ENCODE results near the gene RBM39.
"Not testable (repeated sequence)": the region's sequence is repeated elsewhere in the genome, so short reads cannot be mapped to it uniquely, and the experiment has no call there.

RBM39 gene

DNA sequence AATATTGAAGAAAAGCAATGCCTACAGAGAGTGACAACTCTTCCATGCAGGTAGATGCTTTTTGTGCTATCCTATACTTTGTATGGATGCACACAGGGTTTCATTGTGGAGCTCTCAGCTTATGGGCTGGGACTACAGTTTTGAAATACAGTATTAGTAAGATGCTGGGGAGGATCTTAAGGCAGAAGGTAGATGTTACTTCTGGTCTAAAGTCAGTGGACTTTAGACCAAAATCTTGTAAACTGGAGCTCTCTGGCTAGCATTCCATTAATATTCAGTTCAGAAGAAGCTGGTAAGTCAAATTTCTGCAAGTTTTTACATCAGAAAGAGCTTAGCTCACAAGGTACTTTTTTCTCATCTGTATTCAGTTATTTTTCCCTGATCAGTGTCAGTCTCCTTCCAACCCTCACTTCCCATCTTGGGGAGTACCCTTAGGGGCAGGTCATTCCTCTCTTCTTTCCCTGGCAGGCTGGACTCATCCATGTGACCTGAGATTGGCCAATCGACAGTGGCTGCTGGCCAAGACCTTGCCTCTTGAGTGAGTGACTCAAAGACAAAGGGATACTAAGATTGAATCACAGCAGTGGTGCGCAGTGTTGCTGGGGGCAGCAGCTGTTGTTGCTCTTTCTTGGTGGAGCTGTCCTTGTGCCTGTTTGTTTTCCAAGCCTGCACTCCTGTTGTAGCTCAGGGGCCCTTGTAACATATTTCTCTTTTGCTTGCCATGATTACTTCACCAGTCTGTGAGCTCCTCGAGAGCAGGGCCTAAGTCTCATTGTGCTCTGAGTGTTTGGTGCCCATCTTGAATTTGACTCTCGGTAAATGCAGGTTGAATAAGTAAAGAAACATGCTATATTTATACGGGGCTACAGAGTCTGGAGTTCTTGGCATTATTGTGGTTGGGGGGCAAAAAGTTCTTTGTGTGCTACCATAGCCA, 26.9 kb upstream of the RBM39 start:
- H3K18ac ChIP-seq (ENCODE audit: low read length) = peak overlapping the region; percentile 86
- no peak overlapping the region for H2AK5ac ChIP-seq (ENCODE audit: low read depth, low read length)
- no peak overlapping the region for H3K4ac ChIP-seq (ENCODE audit: low read length)
- H2BK5ac ChIP-seq (ENCODE audit: low read length) = no peak overlapping the region
- peak overlapping the region; percentile 56 for H3K27ac ChIP-seq (replicated peaks; ENCODE audit: low read length)
- H3K23ac ChIP-seq (ENCODE audit: low read depth, low read length, poor library complexity) = no peak overlapping the region
- no peaks in the 10 kb centered on the region for H3K27me3 ChIP-seq (ENCODE audit: control insufficient read depth in 3 of 3, insufficient read depth in 3 of 3, low read depth in 1 of 3, low read length in 3 of 3)
- H4K8ac ChIP-seq (ENCODE audit: low read depth, low read length) = no peak overlapping the region
- no peak overlapping the region for H2BK12ac ChIP-seq (ENCODE audit: low read length)
- H3K4me1 ChIP-seq (ENCODE audit: control insufficient read depth in 2 of 2, insufficient read depth in 1 of 2, low read depth in 1 of 2, low read length in 2 of 2) = peaks cover 10 to 25% of the 10 kb centered on the region in 2 donors
- H3K14ac ChIP-seq (ENCODE audit: low read length) = no peak overlapping the region
- peak overlapping the region in 1 of 2 donors; percentile 30 for H3K4me3 ChIP-seq (ENCODE audit: low read length in 2 of 2)
- H2BK120ac ChIP-seq (ENCODE audit: low read depth, low read length) = no peak overlapping the region
- DNase-seq (ENCODE audit: low spot score) = peak; percentile 61
- H3K36me3 ChIP-seq (replicated peaks in 1 of 2; ENCODE audit: control insufficient read depth in 2 of 2, insufficient read depth in 2 of 2, low read length in 2 of 2) = peaks cover 0 to 11% of the 10 kb centered on the region in 2 donors
- WGBS, 2 donors (ENCODE audit: extremely low coverage in 2 of 2, insufficient read length in 2 of 2, insufficient replicate concordance in 1 of 2) = no CpG with 5 or more reads among the region's 5 CpGs
- no peak overlapping the region for H4K91ac ChIP-seq (ENCODE audit: low read depth, low read length, poor library complexity)
- no peaks in the 10 kb centered on the region for H3K79me1 ChIP-seq (ENCODE audit: low read depth, low read length)
- peak overlapping the region; percentile 41 for H3K4me2 ChIP-seq (ENCODE audit: insufficient read depth, low read length, poor library complexity, severe bottlenecking)
- no peak overlapping the region for H3K9ac ChIP-seq (ENCODE audit: low read depth, low read length, poor library complexity)
- no peak overlapping the region for H2BK15ac ChIP-seq (ENCODE audit: low read length)
- H2AFZ ChIP-seq (ENCODE audit: low read length) = peak overlapping the region; percentile 92
- peaks cover 0 to 7% of the 10 kb centered on the region in 2 donors for H3K9me3 ChIP-seq (replicated peaks in 1 of 2; ENCODE audit: control insufficient read depth in 2 of 2, insufficient read depth in 1 of 2, low read depth in 1 of 2, low read length in 2 of 2)

DNA sequence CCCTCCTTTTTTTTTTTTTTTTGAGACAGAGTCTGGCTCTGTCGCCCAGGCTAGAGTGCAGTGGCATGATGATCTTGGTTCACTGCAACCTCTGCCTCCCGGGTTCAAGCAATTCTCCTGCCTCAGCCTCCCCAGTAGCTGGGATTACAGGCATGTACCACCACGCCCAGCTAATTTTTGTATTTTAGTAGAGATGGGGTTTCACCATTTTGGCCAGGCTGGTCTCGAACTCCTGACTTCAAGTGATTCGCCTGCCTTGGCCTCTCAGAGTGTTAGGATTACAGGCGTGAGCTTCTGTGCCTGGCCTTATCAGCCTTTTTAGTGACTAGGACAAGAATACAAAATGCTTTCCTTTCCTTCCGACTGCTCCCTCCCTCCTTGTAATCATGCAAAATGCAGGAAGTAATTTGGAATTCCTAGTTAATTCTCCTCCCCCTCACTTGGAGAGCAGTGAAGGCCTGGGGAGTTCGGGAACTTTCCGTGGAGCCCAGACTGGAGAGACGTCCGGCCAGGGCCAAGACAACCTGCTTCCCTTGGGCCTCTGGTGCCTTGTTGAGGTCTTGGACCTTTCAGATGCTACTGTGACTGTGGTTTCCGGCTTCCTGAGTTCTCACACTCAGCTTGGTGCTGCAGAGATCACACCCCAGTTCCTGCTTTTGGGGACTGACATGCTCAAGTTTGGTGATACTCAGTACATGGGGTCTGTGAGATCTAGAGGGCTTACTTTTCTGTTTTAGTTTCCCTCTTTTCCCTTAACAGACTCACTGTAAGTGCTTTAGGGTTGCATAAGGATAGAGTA, 25.8 kb upstream of the RBM39 start:
- H3K4ac ChIP-seq (ENCODE audit: low read length) = no peak overlapping the region
- H3K4me1 ChIP-seq (ENCODE audit: control insufficient read depth in 2 of 2, insufficient read depth in 1 of 2, low read depth in 1 of 2, low read length in 2 of 2) = peaks cover 7 to 19% of the 10 kb centered on the region in 2 donors
- H4K8ac ChIP-seq (ENCODE audit: low read depth, low read length) = no peak overlapping the region
- no peak overlapping the region for H3K23ac ChIP-seq (ENCODE audit: low read depth, low read length, poor library complexity)
- no peak overlapping the region for H2BK5ac ChIP-seq (ENCODE audit: low read length)
- no peaks in the 10 kb centered on the region for H3K27me3 ChIP-seq (ENCODE audit: control insufficient read depth in 3 of 3, insufficient read depth in 3 of 3, low read depth in 1 of 3, low read length in 3 of 3)
- no peak overlapping the region for H2BK15ac ChIP-seq (ENCODE audit: low read length)
- no peak overlapping the region for H3K27ac ChIP-seq (replicated peaks; ENCODE audit: low read length)
- peak overlapping the region; percentile 92 for H2AFZ ChIP-seq (ENCODE audit: low read length)
- H3K14ac ChIP-seq (ENCODE audit: low read length) = no peak overlapping the region
- H3K18ac ChIP-seq (ENCODE audit: low read length) = peak overlapping the region; percentile 44
- H2AK5ac ChIP-seq (ENCODE audit: low read depth, low read length) = no peak overlapping the region
- no peak overlapping the region for H2BK120ac ChIP-seq (ENCODE audit: low read depth, low read length)
- H3K9ac ChIP-seq (ENCODE audit: low read depth, low read length, poor library complexity) = no peak overlapping the region
- WGBS, 2 donors (ENCODE audit: extremely low coverage in 2 of 2, insufficient read length in 2 of 2, insufficient replicate concordance in 1 of 2) = no CpG with 5 or more reads among the region's 12 CpGs
- peaks cover 0 to 7% of the 10 kb centered on the region in 2 donors for H3K9me3 ChIP-seq (replicated peaks in 1 of 2; ENCODE audit: control insufficient read depth in 2 of 2, insufficient read depth in 1 of 2, low read depth in 1 of 2, low read length in 2 of 2)
- H4K91ac ChIP-seq (ENCODE audit: low read depth, low read length, poor library complexity) = no peak overlapping the region
- H3K36me3 ChIP-seq (replicated peaks in 1 of 2; ENCODE audit: control insufficient read depth in 2 of 2, insufficient read depth in 2 of 2, low read length in 2 of 2) = no peaks in the 10 kb centered on the region
- H3K4me3 ChIP-seq (ENCODE audit: low read length in 2 of 2) = no peak overlapping the region
- no peak overlapping the region for H2BK12ac ChIP-seq (ENCODE audit: low read length)
- no peak overlapping the region for H3K4me2 ChIP-seq (ENCODE audit: insufficient read depth, low read length, poor library complexity, severe bottlenecking)
- DNase-seq (ENCODE audit: low spot score) = no peak
- H3K79me1 ChIP-seq (ENCODE audit: low read depth, low read length) = no peaks in the 10 kb centered on the region

DNA sequence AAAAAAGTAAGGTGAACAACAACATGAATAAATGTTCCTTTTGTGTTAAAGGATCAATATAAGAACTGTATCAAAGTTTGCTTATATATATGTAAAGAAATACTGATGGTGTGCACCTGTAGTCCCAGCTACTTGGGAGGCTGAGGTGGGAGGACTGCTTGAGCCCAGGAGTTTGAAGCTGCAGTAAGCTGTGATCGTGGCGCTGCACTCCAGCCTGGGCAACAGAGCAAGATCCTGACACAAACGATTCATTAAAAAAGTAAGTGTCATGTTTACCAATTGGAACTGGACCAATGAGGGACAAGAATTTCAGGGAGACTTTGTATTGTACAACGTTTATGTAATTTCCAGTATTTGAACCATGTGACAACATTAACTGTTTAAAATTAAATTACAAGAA, 24.8 kb upstream of the RBM39 start:
- no CpG with 5 or more reads among the region's 4 CpGs for WGBS, 2 donors (ENCODE audit: extremely low coverage in 2 of 2, insufficient read length in 2 of 2, insufficient replicate concordance in 1 of 2)
- Histone ChIP-seq H3K23ac (ENCODE audit: low read depth, low read length, poor library complexity) (no peak overlapping the region), H2BK12ac (ENCODE audit: low read length) (no peak overlapping the region), H2AK5ac (ENCODE audit: low read depth, low read length) (no peak overlapping the region), H4K8ac (ENCODE audit: low read depth, low read length) (no peak overlapping the region), H4K91ac (ENCODE audit: low read depth, low read length, poor library complexity) (no peak overlapping the region), H3K4me2 (ENCODE audit: insufficient read depth, low read length, poor library complexity, severe bottlenecking) (no peak overlapping the region), H3K4me3 (ENCODE audit: low read length in 2 of 2) (no peak overlapping the region), H3K27me3 (ENCODE audit: control insufficient read depth in 3 of 3, insufficient read depth in 3 of 3, low read depth in 1 of 3, low read length in 3 of 3) (no peaks in the 10 kb centered on the region), H2BK15ac (ENCODE audit: low read length) (no peak overlapping the region), H3K18ac (ENCODE audit: low read length) (no peak overlapping the region), H2BK120ac (ENCODE audit: low read depth, low read length) (no peak overlapping the region), H3K79me1 (ENCODE audit: low read depth, low read length) (no peaks in the 10 kb centered on the region), H3K4ac (ENCODE audit: low read length) (no peak overlapping the region), H3K27ac (replicated peaks; ENCODE audit: low read length) (no peak overlapping the region), H3K9ac (ENCODE audit: low read depth, low read length, poor library complexity) (no peak overlapping the region), H3K4me1 (ENCODE audit: control insufficient read depth in 2 of 2, insufficient read depth in 1 of 2, low read depth in 1 of 2, low read length in 2 of 2) (peaks cover 7 to 17% of the 10 kb centered on the region in 2 donors), H3K36me3 (replicated peaks in 1 of 2; ENCODE audit: control insufficient read depth in 2 of 2, insufficient read depth in 2 of 2, low read length in 2 of 2) (no peaks in the 10 kb centered on the region), H2AFZ (ENCODE audit: low read length) (no peak overlapping the region), H3K14ac (ENCODE audit: low read length) (no peak overlapping the region), H3K9me3 (replicated peaks in 1 of 2; ENCODE audit: control insufficient read depth in 2 of 2, insufficient read depth in 1 of 2, low read depth in 1 of 2, low read length in 2 of 2) (peaks cover 0 to 7% of the 10 kb centered on the region in 2 donors), H2BK5ac (ENCODE audit: low read length) (no peak overlapping the region)
- DNase-seq (ENCODE audit: low spot score) = no peak

DNA sequence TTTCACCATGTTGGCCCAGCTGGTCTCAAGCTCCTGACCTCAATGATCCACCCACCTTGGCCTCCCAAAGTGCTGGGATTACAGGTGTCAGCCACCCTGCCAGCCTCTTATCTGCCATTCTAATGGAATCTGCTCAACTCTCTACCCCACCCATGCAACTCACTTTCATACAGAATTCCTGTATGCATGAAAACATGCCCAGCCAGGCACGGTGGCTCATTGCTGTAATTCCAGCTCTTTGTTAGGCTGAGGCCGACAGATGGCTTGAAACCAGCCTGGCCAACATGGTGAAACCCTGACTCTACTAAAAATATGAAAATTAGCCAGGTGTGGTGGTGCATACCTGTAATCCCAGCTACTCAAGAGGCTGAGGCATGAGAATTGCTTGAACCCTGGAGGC, 22.9 kb upstream of the RBM39 start:
- not testable (repeated sequence) for H3K79me1 ChIP-seq (ENCODE audit: low read depth, low read length); H4K91ac ChIP-seq (ENCODE audit: low read depth, low read length, poor library complexity); H3K4me3 ChIP-seq (ENCODE audit: low read length in 2 of 2); H3K18ac ChIP-seq (ENCODE audit: low read length); H3K27ac ChIP-seq (replicated peaks; ENCODE audit: low read length); H3K27me3 ChIP-seq (ENCODE audit: control insufficient read depth in 3 of 3, insufficient read depth in 3 of 3, low read depth in 1 of 3, low read length in 3 of 3); H3K4me2 ChIP-seq (ENCODE audit: insufficient read depth, low read length, poor library complexity, severe bottlenecking); H2BK12ac ChIP-seq (ENCODE audit: low read length); H2AFZ ChIP-seq (ENCODE audit: low read length); DNase-seq (ENCODE audit: low spot score); H2BK5ac ChIP-seq (ENCODE audit: low read length); H2AK5ac ChIP-seq (ENCODE audit: low read depth, low read length); H2BK120ac ChIP-seq (ENCODE audit: low read depth, low read length); H3K9ac ChIP-seq (ENCODE audit: low read depth, low read length, poor library complexity); H3K4ac ChIP-seq (ENCODE audit: low read length); H3K23ac ChIP-seq (ENCODE audit: low read depth, low read length, poor library complexity); H3K36me3 ChIP-seq (replicated peaks in 1 of 2; ENCODE audit: control insufficient read depth in 2 of 2, insufficient read depth in 2 of 2, low read length in 2 of 2); H2BK15ac ChIP-seq (ENCODE audit: low read length); H3K9me3 ChIP-seq (replicated peaks in 1 of 2; ENCODE audit: control insufficient read depth in 2 of 2, insufficient read depth in 1 of 2, low read depth in 1 of 2, low read length in 2 of 2); H3K14ac ChIP-seq (ENCODE audit: low read length); H4K8ac ChIP-seq (ENCODE audit: low read depth, low read length)
- no CpG with 5 or more reads among the region's 2 CpGs for WGBS, 2 donors (ENCODE audit: extremely low coverage in 2 of 2, insufficient read length in 2 of 2, insufficient replicate concordance in 1 of 2)
- peaks cover 7 to 17% of the 10 kb centered on the region in 2 donors for H3K4me1 ChIP-seq (ENCODE audit: control insufficient read depth in 2 of 2, insufficient read depth in 1 of 2, low read depth in 1 of 2, low read length in 2 of 2)
